Neutrophil (primary cell): ENCODE results near the gene HAPLN3.

Experiments used
- H3K27ac ChIP-seq: fragments of 200-600 bp; sonication (generic); 2 replicates; pipeline ENCODE4 v1.5.1; 2016; ENCODE audit warnings: mild to moderate bottlenecking, moderate library complexity
- H3K27me3 ChIP-seq: fragments of 200-600 bp; sonication (generic); 2 replicates; pipeline ENCODE4 v1.6.0; 2016; ENCODE audit warnings: mild to moderate bottlenecking
- H3K36me3 ChIP-seq: fragments of 200-600 bp; sonication (generic); 2 replicates; pipeline ENCODE4 v1.5.1; 2017
- H3K4me1 ChIP-seq, 2 experiments: fragments of 200-600 bp in 1 of 2; sonication (generic) in 1 of 2; 1 replicate in 1 of 2; 2 replicates in 1 of 2; pipeline versions ENCODE4 v1.5.1 to v1.6.1; 2013 to 2016; ENCODE audit warnings: low read depth in 1 of 2, low read length in 1 of 2, mild to moderate bottlenecking in 1 of 2, moderate library complexity in 1 of 2; ENCODE audit not compliant: control insufficient read depth in 1 of 2, insufficient read depth in 1 of 2
- H3K4me3 ChIP-seq, 2 experiments: fragments of 200-600 bp in 1 of 2; sonication (generic) in 1 of 2; 1 replicate in 1 of 2; 2 replicates in 1 of 2; pipeline ENCODE4 v1.5.1; 2013 to 2016; ENCODE audit warnings: low read depth in 1 of 2, low read length in 1 of 2, mild to moderate bottlenecking in 1 of 2, moderate library complexity in 1 of 2
- H3K9me3 ChIP-seq: fragments of 200-600 bp; sonication (generic); 2 replicates; pipeline ENCODE4 v1.5.1; 2016
- TF ChIP-seq, protein P1 (sequence below): fragments of 200-600 bp; sonication (generic); IDR thresholded peaks from 2 replicates; pipeline ENCODE4 v1.5.1; 2016; ENCODE audit warnings: antibody characterized with exemption

The HAPLN3 gene

DNA sequence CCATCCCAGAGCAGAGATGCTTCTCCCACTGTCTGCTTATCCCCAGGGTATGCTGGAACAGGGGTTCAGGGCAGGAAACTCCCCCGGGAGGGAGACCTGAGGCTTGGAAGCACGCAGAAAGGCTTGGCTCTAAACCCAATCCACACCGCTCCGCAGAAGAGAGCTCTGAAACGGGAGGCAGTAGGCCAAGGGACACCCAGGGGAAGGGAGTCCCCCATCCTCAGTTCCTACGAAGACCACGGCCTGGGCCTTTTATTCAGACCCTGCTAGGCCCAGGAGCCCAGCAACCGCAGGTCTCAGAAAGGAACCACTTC lies 1.8 kb upstream of the HAPLN3 start:
- Histone ChIP-seq H3K4me1 (no peaks in the 10 kb centered on the region), H3K4me3 (no peak overlapping the region), H3K27ac (no peak overlapping the region), H3K36me3 (no peaks in the 10 kb centered on the region), H3K9me3 (no peaks in the 10 kb centered on the region), H3K27me3 (peaks cover 56% of the 10 kb centered on the region)
- TF ChIP-seq, protein P1, sequence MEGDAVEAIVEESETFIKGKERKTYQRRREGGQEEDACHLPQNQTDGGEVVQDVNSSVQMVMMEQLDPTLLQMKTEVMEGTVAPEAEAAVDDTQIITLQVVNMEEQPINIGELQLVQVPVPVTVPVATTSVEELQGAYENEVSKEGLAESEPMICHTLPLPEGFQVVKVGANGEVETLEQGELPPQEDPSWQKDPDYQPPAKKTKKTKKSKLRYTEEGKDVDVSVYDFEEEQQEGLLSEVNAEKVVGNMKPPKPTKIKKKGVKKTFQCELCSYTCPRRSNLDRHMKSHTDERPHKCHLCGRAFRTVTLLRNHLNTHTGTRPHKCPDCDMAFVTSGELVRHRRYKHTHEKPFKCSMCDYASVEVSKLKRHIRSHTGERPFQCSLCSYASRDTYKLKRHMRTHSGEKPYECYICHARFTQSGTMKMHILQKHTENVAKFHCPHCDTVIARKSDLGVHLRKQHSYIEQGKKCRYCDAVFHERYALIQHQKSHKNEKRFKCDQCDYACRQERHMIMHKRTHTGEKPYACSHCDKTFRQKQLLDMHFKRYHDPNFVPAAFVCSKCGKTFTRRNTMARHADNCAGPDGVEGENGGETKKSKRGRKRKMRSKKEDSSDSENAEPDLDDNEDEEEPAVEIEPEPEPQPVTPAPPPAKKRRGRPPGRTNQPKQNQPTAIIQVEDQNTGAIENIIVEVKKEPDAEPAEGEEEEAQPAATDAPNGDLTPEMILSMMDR: no peak

- Histone ChIP-seq H3K4me1 (no peaks in the 10 kb centered on the region), H3K27me3 (peaks cover 56% of the 10 kb centered on the region), H3K36me3 (no peaks in the 10 kb centered on the region), H3K9me3 (no peaks in the 10 kb centered on the region), H3K4me3 (no peak overlapping the region), H3K27ac (no peak overlapping the region)
- TF ChIP-seq, protein P1: no peak
These were observed 1.1 kb upstream of the HAPLN3 start for GRCh38 chr15:88896333-88897033.

GRCh38 chr15:88894348-88894818 lies 961 bp downstream of the HAPLN3 start:
- no peaks in the 10 kb centered on the region for H3K9me3 ChIP-seq
- no peak overlapping the region for H3K27ac ChIP-seq
- TF ChIP-seq, protein P1: no peak
- peaks cover 56% of the 10 kb centered on the region for H3K27me3 ChIP-seq
- no peaks in the 10 kb centered on the region for H3K4me1 ChIP-seq
- H3K4me3 ChIP-seq: no peak overlapping the region
- H3K36me3 ChIP-seq: no peaks in the 10 kb centered on the region

GRCh38 chr15:88891540-88892254 lies 3.6 kb downstream of the HAPLN3 start:
- H3K27ac ChIP-seq: no peak overlapping the region
- no peaks in the 10 kb centered on the region for H3K4me1 ChIP-seq
- TF ChIP-seq, protein P1: no peak
- H3K27me3 ChIP-seq: peaks cover 42% of the 10 kb centered on the region
- H3K9me3 ChIP-seq: no peaks in the 10 kb centered on the region
- H3K4me3 ChIP-seq: no peak overlapping the region
- no peaks in the 10 kb centered on the region for H3K36me3 ChIP-seq

DNA sequence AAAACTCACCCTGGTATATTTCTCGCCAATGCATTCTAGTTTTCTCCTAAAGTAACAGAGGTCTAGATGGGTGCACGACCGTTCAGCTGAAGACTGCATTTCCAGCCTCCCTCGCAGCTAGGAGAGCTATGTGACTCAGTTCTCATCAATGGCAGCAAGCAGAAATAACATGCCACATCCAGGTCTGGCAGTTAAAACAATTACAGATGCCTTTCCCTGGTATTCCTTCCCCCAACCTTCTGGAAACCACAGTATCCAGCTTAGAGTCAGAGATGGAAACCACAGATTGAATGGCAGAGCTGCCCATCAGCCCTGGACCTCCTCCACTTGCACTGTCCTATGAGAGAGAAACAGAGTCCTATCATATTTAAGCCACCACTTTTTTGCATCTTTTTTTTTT lies 4.8 kb downstream of the HAPLN3 start:
- H3K9me3 ChIP-seq: no peaks in the 10 kb centered on the region
- TF ChIP-seq, protein P1: no peak
- H3K27ac ChIP-seq: no peak overlapping the region
- H3K4me1 ChIP-seq: no peaks in the 10 kb centered on the region
- H3K4me3 ChIP-seq: no peak overlapping the region
- H3K36me3 ChIP-seq: no peaks in the 10 kb centered on the region
- H3K27me3 ChIP-seq: peaks cover 30% of the 10 kb centered on the region
